ENCODE results near the gene MYEOV.

DNA sequence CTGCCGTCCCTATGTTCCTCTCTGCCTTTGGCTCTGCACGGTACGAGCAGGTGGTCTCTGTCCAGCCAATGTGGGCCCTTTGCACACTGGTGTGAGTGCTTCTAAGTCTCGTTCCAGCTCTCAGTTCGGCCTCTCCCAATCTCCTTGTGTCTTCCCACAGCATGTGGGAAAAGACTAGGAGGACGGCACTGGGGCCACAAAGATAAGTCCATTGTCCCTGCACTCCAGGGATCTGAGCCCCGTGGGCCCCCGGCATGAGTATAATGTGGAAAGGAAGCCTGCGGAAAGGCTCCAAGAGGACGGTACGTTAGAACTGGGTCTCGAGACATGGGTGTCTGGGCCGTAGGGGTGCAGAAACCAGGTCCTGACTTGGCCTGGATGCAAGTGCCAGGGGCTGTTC lies 16.4 kb downstream of the MYEOV start:
- TF ChIP-seq, protein P1, sequence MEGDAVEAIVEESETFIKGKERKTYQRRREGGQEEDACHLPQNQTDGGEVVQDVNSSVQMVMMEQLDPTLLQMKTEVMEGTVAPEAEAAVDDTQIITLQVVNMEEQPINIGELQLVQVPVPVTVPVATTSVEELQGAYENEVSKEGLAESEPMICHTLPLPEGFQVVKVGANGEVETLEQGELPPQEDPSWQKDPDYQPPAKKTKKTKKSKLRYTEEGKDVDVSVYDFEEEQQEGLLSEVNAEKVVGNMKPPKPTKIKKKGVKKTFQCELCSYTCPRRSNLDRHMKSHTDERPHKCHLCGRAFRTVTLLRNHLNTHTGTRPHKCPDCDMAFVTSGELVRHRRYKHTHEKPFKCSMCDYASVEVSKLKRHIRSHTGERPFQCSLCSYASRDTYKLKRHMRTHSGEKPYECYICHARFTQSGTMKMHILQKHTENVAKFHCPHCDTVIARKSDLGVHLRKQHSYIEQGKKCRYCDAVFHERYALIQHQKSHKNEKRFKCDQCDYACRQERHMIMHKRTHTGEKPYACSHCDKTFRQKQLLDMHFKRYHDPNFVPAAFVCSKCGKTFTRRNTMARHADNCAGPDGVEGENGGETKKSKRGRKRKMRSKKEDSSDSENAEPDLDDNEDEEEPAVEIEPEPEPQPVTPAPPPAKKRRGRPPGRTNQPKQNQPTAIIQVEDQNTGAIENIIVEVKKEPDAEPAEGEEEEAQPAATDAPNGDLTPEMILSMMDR (tag by site-specific recombination; IDR thresholded peaks at IDR 0.05) = no peak
- no peak for TF ChIP-seq RBAK (tag by site-specific recombination; IDR thresholded peaks at IDR 0.05)

All from HEK293 (cell line).